T-helper 1 cell treated with Interleukin-12 subunit alpha and Interleukin-12 subunit beta and Interleukin-4 antibody, amounts not matched to agents 30 μg/mL and 1 μg/mL, for 36 hours (primary cell): ENCODE measurements around the gene CCDC138.
"Not testable (repeated sequence)": the region's sequence is repeated elsewhere in the genome, so short reads cannot be mapped to it uniquely, and the experiment has no call there.

Source experiments
- H3K27ac Mint-ChIP-seq: one replicate; pipeline ENCODE4 v1.8.0; 2021; ENCODE audit warnings: mild to moderate bottlenecking, mixed read lengths
- H3K27me3 Mint-ChIP-seq: one replicate; pipeline ENCODE4 v1.8.0; 2021; ENCODE audit warnings: low read depth, mixed read lengths
- H3K36me3 Mint-ChIP-seq: one replicate; pipeline ENCODE4 v1.8.0; 2021; ENCODE audit warnings: low read depth, mixed read lengths
- H3K4me1 Mint-ChIP-seq: one replicate; pipeline ENCODE4 v1.8.0; 2021; ENCODE audit warnings: low read depth, mixed read lengths
- H3K4me3 Mint-ChIP-seq: one replicate; pipeline ENCODE4 v1.8.0; 2021; ENCODE audit warnings: mild to moderate bottlenecking, moderate library complexity, mixed read lengths
- H3K9me3 Mint-ChIP-seq: one replicate; pipeline ENCODE4 v1.8.0; 2021; ENCODE audit warnings: mixed read lengths

The CCDC138 gene

DNA sequence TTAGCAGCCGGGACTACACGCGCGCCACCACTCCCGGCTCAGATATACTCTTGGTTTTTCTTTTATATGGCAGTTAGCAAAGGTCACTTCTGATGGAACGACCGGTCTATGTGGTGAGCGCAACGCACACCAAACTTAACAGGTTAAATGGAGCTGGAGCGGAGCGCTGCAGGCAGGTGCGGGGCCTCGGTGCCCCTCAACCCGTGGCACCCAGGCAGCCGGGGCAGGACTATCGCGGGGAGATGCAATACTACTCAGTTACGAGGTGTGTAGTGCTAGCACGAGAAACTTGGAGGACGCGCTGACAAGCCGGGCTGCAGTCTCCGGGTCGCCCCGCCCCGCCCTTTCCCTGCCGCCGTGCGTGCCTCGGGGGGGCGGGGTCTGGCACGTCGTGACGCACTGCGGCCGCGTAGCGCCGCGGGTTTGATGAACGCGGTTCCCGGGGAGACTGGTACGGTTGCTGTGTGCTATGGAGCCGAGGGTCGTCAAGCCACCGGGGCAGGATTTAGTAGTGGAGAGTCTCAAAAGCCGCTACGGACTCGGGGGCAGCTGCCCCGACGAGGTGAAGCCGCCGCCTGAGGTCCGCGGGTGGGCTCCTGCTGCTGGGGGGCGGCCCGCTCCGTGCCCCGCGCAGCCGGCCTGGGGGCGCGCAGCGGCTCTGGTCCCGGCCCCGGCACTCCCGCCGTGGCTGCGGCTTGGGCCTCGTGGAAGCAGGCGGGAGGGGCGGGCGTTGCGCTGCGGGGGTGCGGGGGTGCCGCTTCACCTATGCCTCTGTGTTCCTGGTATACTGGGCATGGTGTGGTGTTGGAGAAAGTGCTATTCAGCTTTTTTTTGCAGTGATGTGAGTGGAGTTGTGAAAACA is at the start of gene CCDC138:
CCDC138 (plus strand) TSS at position 418 of the 862 bp plus-strand sequence; CDS start at position 470, 52 bp downstream.
- peak within 1 kb of the TSS; percentile 99 for H3K27ac Mint-ChIP-seq
- peak within 1 kb of the TSS; percentile 100 for H3K4me3 Mint-ChIP-seq
- peaks cover 28% of the 10 kb centered on the region for H3K36me3 Mint-ChIP-seq
- no peaks in the 10 kb centered on the region for H3K27me3 Mint-ChIP-seq
- H3K4me1 Mint-ChIP-seq: peaks cover 15% of the 10 kb centered on the region
- no peaks in the 10 kb centered on the region for H3K9me3 Mint-ChIP-seq

GRCh38 chr2:108757973-108758372 is 28.6 kb upstream of the CCDC138 start:
- H3K4me3 Mint-ChIP-seq, H3K27me3 Mint-ChIP-seq, H3K27ac Mint-ChIP-seq, H3K4me1 Mint-ChIP-seq, H3K9me3 Mint-ChIP-seq: not testable (repeated sequence)
- peaks cover 23% of the 10 kb centered on the region for H3K36me3 Mint-ChIP-seq

DNA sequence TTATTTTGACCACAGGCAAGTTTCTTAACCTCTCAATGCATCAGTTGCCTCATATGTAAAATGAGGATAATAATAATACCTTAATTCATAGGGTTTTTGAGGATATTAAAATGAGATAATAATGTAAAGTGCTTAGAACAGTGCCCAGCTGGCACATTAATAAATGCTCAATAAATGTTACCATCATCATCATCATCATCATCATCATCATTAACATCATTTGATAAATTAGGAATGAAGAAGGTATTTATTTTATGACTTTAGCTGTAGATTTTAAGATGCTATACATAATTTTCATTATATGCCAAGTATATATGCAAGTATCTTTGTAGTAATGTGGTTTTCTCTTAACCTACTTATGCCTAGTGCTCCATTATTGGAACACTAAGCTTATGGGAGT is 24.0 kb upstream of the CCDC138 start:
- H3K9me3 Mint-ChIP-seq, H3K4me1 Mint-ChIP-seq, H3K27ac Mint-ChIP-seq, H3K4me3 Mint-ChIP-seq, H3K27me3 Mint-ChIP-seq: not testable (repeated sequence)
- peaks cover 39% of the 10 kb centered on the region for H3K36me3 Mint-ChIP-seq

DNA sequence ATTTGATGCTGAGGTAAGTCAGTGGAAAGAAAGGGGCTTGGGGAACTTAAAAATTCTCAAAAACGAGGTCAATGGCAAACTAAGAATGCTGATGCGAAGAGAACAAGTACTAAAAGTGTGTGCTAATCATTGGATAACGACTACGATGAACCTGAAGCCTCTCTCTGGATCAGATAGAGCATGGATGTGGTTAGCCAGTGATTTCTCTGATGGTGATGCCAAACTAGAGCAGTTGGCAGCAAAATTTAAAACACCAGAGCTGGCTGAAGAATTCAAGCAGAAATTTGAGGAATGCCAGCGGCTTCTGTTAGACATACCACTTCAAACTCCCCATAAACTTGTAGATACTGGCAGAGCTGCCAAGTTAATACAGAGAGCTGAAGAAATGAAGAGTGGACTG is 19.9 kb upstream of the CCDC138 start:
- not testable (repeated sequence) for H3K27ac Mint-ChIP-seq, H3K4me1 Mint-ChIP-seq, H3K4me3 Mint-ChIP-seq, H3K9me3 Mint-ChIP-seq, H3K27me3 Mint-ChIP-seq
- H3K36me3 Mint-ChIP-seq: peaks cover 42% of the 10 kb centered on the region

- H3K4me3 Mint-ChIP-seq, H3K27ac Mint-ChIP-seq, H3K9me3 Mint-ChIP-seq, H3K27me3 Mint-ChIP-seq, H3K4me1 Mint-ChIP-seq: not testable (repeated sequence)
- H3K36me3 Mint-ChIP-seq: peaks cover 50% of the 10 kb centered on the region
Observed at GRCh38 chr2:108767859-108768258, 18.7 kb upstream of the CCDC138 start.

- Mint-ChIP-seq H3K27ac (no peak overlapping the region), H3K9me3 (no peaks in the 10 kb centered on the region), H3K4me3 (no peak overlapping the region), H3K27me3 (no peaks in the 10 kb centered on the region), H3K4me1 (peaks cover 5% of the 10 kb centered on the region), H3K36me3 (peaks cover 30% of the 10 kb centered on the region)
Observed at GRCh38 chr2:108776475-108776874, 10.1 kb upstream of the CCDC138 start.

DNA sequence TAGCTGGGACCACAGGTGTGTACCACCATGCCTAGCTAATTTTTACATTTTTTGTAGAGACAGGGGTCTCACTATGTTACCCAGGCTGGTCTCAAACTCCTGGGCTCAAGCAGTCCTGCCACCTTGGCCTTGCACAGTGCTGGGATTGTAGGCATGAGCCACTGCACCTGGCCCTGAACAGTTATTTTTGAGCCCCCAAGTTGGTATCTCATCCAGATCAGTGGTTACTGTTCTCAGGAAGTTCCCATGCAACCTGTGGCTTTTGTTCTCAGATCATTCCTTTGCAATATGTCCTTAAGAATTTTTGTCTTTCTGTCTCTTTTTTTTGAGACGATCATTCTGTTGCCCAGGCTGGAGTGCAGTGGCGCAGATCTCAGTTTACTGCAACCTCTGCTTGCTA is 7.7 kb upstream of the CCDC138 start:
- H3K27me3 Mint-ChIP-seq: no peaks in the 10 kb centered on the region
- peak overlapping the region; percentile 31 for H3K27ac Mint-ChIP-seq
- peaks cover 5% of the 10 kb centered on the region for H3K4me1 Mint-ChIP-seq
- H3K36me3 Mint-ChIP-seq: peaks cover 29% of the 10 kb centered on the region
- no peaks in the 10 kb centered on the region for H3K9me3 Mint-ChIP-seq
- no peak overlapping the region for H3K4me3 Mint-ChIP-seq

- Mint-ChIP-seq H3K36me3 (peaks cover 28% of the 10 kb centered on the region), H3K4me3 (peak overlapping the region; percentile 100), H3K9me3 (no peaks in the 10 kb centered on the region), H3K27me3 (no peaks in the 10 kb centered on the region), H3K27ac (peak overlapping the region; percentile 99), H3K4me1 (peaks cover 15% of the 10 kb centered on the region)
Observed at GRCh38 chr2:108786008-108786353, 590 bp upstream of the CCDC138 start.

DNA sequence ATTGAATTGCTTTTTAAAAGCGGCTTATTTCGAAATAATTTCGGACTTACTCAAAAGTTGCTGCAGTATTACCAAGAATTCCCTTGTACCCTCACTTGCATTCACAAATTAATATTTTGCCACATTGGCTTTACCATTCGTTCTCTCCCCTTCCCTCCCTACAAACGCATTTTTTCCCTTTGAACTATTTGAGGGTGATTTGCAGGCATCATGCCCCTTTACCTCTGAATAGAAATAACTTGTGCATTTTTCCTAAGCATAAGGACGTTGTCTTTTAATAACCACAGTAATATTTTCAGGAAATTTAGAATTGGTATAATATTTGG is 608 bp downstream of the CCDC138 start:
- Mint-ChIP-seq H3K9me3 (no peaks in the 10 kb centered on the region), H3K27ac (peak overlapping the region; percentile 67)

GRCh38 chr2:108803045-108803736 is 16.6 kb downstream of the CCDC138 start:
- Mint-ChIP-seq H3K36me3 (peaks cover 32% of the 10 kb centered on the region), H3K4me1 (peaks cover 2% of the 10 kb centered on the region), H3K4me3 (no peak overlapping the region), H3K27ac (no peak overlapping the region), H3K9me3 (peaks cover 4% of the 10 kb centered on the region), H3K27me3 (no peaks in the 10 kb centered on the region)

More for the DNA sequence above, 608 bp downstream of the CCDC138 start:
- Mint-ChIP-seq H3K4me1 (peaks cover 15% of the 10 kb centered on the region), H3K4me3 (peak overlapping the region; percentile 86), H3K27me3 (no peaks in the 10 kb centered on the region), H3K36me3 (peaks cover 24% of the 10 kb centered on the region)

- H3K36me3 Mint-ChIP-seq: peaks cover 36% of the 10 kb centered on the region
- no peak overlapping the region for H3K4me3 Mint-ChIP-seq
- no peaks in the 10 kb centered on the region for H3K27me3 Mint-ChIP-seq
- H3K4me1 Mint-ChIP-seq: peaks cover 1% of the 10 kb centered on the region
- H3K9me3 Mint-ChIP-seq: peaks cover 22% of the 10 kb centered on the region
- H3K27ac Mint-ChIP-seq: no peak overlapping the region
Observed at GRCh38 chr2:108805032-108805431, 18.5 kb downstream of the CCDC138 start.

GRCh38 chr2:108805782-108806181 is 19.2 kb downstream of the CCDC138 start:
- peaks cover 30% of the 10 kb centered on the region for H3K9me3 Mint-ChIP-seq
- peaks cover 1% of the 10 kb centered on the region for H3K4me1 Mint-ChIP-seq
- H3K36me3 Mint-ChIP-seq: peaks cover 44% of the 10 kb centered on the region
- H3K27me3 Mint-ChIP-seq: no peaks in the 10 kb centered on the region
- H3K4me3 Mint-ChIP-seq: no peak overlapping the region
- H3K27ac Mint-ChIP-seq: no peak overlapping the region

GRCh38 chr2:108806371-108807113 is 20.0 kb downstream of the CCDC138 start:
- H3K9me3 Mint-ChIP-seq: peaks cover 32% of the 10 kb centered on the region
- H3K36me3 Mint-ChIP-seq: peaks cover 48% of the 10 kb centered on the region
- peaks cover 3% of the 10 kb centered on the region for H3K4me1 Mint-ChIP-seq
- H3K4me3 Mint-ChIP-seq: no peak overlapping the region
- no peak overlapping the region for H3K27ac Mint-ChIP-seq
- H3K27me3 Mint-ChIP-seq: no peaks in the 10 kb centered on the region

DNA sequence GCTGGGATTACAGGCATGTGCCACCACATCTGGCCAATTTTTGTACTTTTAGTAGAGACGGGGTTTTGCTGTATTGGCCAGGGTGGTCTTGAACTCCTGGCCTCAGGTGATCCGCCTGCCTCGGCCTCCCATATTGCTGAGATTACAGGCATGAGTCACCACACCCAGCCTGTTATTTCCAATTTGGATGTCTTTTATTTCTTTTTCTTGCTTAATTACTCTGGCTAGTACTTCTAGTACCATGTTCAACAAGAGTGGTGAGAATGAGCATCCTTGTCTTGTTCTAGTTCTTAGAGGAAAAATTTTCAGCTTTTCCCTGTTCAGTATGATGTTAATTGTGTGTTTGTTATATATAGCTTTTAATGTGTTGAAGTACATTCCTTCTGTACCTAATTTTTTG is 23.4 kb downstream of the CCDC138 start:
- Mint-ChIP-seq H3K36me3 (peaks cover 55% of the 10 kb centered on the region), H3K4me1 (peaks cover 3% of the 10 kb centered on the region), H3K27ac (no peak overlapping the region), H3K4me3 (no peak overlapping the region), H3K27me3 (no peaks in the 10 kb centered on the region), H3K9me3 (peaks cover 32% of the 10 kb centered on the region)
